ENCODE measurements around the gene TFEB.

DNA sequence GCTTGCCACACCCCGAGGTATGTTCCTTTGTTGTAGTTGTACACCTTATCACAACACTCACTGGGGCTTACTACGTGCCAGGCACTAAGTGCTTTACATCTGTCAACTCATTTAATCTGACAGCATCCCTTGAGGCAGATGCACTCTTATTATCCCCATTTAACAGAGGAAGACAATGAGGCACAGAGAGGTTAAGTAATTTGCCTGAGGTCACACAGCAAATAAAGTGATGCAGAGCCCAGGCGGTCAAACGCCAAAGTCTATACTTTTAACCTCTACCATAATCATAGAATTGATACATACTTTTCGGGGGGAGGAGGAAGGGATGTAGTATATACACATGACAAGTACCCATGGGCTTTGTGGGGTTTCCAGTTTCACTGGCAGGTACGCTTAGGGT, 59.4 kb downstream of the TFEB start:
- TF ChIP-seq POLR2A (IDR thresholded peaks at IDR 0.05; ENCODE audit: low read depth) (no peak), EP300 (IDR thresholded peaks at IDR 0.05) (no peak), CTCF (IDR thresholded peaks at IDR 0.05) (no peak)

Data from esophagus muscularis mucosa (tissue), 4 donors.